Measurements from ENCODE around the gene DEFB110. TPM values are rescaled to one million over a fixed set of nuclear protein-coding genes. Genes with fewer than 3 reads are reported as not detected.
A peak's percentile ranks its signal among the peaks of the same experiment; 100 is the strongest.

The DEFB110 gene
- total RNA-seq, 2 experiments from 2014 or later = not detected

DNA sequence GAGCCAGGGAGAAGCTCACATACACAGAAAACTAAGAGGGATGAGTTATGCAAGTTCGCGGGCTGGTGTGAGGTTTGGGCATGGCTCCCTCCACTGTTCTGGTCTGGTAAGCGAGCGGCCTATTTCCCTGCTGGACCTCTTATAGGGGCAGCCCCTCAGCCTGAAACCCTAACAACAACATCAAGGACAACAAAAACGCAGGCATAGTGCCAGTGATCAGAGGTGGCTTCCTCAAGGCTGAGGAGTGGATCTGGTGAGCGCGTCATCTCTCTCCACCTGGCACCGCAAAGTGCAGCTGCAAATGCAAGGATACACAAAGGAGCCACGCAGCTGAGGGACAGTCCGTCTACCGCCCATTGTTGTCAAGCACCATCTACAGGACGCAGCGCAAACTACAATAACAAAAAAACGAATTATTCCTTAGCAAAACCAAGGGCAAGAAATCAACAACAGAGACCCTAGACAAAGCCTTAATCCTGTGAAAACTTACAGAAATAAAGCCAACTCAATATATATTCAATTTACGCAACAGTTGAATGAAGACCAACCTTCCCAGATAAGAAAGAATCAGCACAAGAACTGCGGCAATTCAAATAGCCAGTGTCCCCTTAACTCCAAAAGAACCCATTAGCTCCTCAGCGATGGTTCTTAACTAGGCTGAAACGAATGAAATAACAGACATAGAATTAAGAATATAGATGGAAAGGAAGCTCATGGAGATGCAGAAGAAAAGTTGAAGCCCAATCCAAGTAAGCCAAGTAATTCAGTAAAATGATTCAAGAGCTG is 9.2 kb upstream of the DEFB110 start:
- Histone ChIP-seq H3K27ac (ENCODE audit: low read depth, low read length, poor library complexity, severe bottlenecking) (no peak overlapping the region), H3K4me3 (ENCODE audit: low read depth, low read length, poor library complexity, severe bottlenecking) (no peak overlapping the region), H3K9me3 (ENCODE audit: low read length) (no peaks in the 10 kb centered on the region), H3K9me2 (ENCODE audit: insufficient read depth, low read length) (no peaks in the 10 kb centered on the region), H3K36me3 (ENCODE audit: insufficient read depth, low read length) (no peaks in the 10 kb centered on the region), H3K4me1 (ENCODE audit: insufficient read depth, low read length, poor library complexity, severe bottlenecking) (no peaks in the 10 kb centered on the region), H3K4me2 (ENCODE audit: low read length) (no peak overlapping the region), H4K20me1 (ENCODE audit: insufficient read depth, low read length) (no peaks in the 10 kb centered on the region), H3K79me2 (ENCODE audit: insufficient read depth, low read depth, low read length) (no peaks in the 10 kb centered on the region), H2AFZ (ENCODE audit: low read length) (no peak overlapping the region)
- intact Hi-C loops (cut with micrococcal nuclease; ENCODE audit: unreplicated experiment) = no loop called here
- no peak for DNase-seq (ENCODE audit: low spot score)
- CTCF ChIA-PET (ENCODE audit: unreplicated experiment) = no interaction called here
- BruUV-seq (replicated peaks) = no TSS peak
- TF ChIP-seq, protein P1, sequence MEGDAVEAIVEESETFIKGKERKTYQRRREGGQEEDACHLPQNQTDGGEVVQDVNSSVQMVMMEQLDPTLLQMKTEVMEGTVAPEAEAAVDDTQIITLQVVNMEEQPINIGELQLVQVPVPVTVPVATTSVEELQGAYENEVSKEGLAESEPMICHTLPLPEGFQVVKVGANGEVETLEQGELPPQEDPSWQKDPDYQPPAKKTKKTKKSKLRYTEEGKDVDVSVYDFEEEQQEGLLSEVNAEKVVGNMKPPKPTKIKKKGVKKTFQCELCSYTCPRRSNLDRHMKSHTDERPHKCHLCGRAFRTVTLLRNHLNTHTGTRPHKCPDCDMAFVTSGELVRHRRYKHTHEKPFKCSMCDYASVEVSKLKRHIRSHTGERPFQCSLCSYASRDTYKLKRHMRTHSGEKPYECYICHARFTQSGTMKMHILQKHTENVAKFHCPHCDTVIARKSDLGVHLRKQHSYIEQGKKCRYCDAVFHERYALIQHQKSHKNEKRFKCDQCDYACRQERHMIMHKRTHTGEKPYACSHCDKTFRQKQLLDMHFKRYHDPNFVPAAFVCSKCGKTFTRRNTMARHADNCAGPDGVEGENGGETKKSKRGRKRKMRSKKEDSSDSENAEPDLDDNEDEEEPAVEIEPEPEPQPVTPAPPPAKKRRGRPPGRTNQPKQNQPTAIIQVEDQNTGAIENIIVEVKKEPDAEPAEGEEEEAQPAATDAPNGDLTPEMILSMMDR (conservative IDR thresholded peaks at IDR 0.05; ENCODE audit: low read length) = peak; percentile 40; the same call in 1 of the 2 replicates
- TF ChIP-seq EZH2phosphoT487 (IDR thresholded peaks at IDR 0.05; ENCODE audit: borderline replicate concordance, low read depth, low read length) = no peak
- POLR2A ChIA-PET = interaction anchor here (1.5 kb wide), 1 partner anchor 16 kb away, joined by 6 read pairs; no protein-coding TSS in a partner anchor

DNA sequence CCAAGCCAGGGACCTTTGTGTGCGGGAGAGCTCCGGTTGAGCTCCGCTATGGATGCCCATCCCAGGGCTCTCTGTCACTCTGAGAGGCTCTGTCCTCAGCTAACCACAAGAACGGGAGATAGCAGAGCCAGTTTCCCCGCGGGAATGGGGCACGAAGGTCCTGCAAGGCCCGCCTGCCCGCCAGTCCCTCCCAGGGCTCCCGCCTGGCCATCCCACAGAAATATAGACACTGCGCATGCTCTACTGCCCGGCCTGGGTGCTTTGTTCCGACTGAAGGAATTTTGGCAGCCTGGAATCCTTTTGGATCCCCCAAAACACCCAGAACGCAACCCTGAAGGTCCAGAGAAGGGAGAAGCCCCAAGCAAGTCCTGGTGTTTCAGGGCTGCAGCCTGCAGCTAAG is 8.6 kb upstream of the DEFB110 start:
- no peak overlapping the region for H3K4me2 ChIP-seq (ENCODE audit: low read length)
- no peak overlapping the region for H3K27ac ChIP-seq (ENCODE audit: low read depth, low read length, poor library complexity, severe bottlenecking)
- no peaks in the 10 kb centered on the region for H3K9me3 ChIP-seq (ENCODE audit: low read length)
- intact Hi-C loops (cut with micrococcal nuclease; ENCODE audit: unreplicated experiment) = no loop called here
- no TSS peak for BruUV-seq (replicated peaks)
- no peaks in the 10 kb centered on the region for H3K4me1 ChIP-seq (ENCODE audit: insufficient read depth, low read length, poor library complexity, severe bottlenecking)
- H2AFZ ChIP-seq (ENCODE audit: low read length) = no peak overlapping the region
- ChIA-PET POLR2A (no interaction called here), CTCF (ENCODE audit: unreplicated experiment) (no interaction called here)
- TF ChIP-seq, protein P1 (conservative IDR thresholded peaks at IDR 0.05; ENCODE audit: low read length) = no peak
- TF ChIP-seq EZH2phosphoT487 (IDR thresholded peaks at IDR 0.05; ENCODE audit: borderline replicate concordance, low read depth, low read length) = no peak
- H3K9me2 ChIP-seq (ENCODE audit: insufficient read depth, low read length) = no peaks in the 10 kb centered on the region
- H3K36me3 ChIP-seq (ENCODE audit: insufficient read depth, low read length) = no peaks in the 10 kb centered on the region
- no peak for DNase-seq (ENCODE audit: low spot score)
- H3K79me2 ChIP-seq (ENCODE audit: insufficient read depth, low read depth, low read length) = no peaks in the 10 kb centered on the region
- no peak overlapping the region for H3K4me3 ChIP-seq (ENCODE audit: low read depth, low read length, poor library complexity, severe bottlenecking)
- no peaks in the 10 kb centered on the region for H4K20me1 ChIP-seq (ENCODE audit: insufficient read depth, low read length)

DNA sequence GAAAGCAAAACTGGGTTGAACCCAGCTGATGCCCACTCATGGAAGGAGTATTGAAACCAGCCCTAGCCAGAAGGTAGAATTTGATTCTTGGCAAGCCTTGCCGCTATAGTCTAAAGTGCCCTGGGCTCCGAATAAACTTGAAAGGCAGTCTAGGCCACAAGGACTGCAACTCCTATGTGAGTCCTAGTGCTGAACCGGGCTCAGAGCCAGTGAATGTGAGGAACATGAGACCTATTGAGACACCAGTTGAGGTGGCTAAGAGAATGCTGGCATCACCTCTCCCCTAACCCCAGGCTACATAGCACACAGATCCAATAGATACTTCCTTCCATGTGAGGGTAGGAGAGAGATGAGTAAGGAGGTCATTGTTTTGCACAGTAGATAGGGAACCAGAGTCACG is 3.5 kb upstream of the DEFB110 start:
- Histone ChIP-seq H3K79me2 (ENCODE audit: insufficient read depth, low read depth, low read length) (no peaks in the 10 kb centered on the region), H3K36me3 (ENCODE audit: insufficient read depth, low read length) (no peaks in the 10 kb centered on the region), H3K4me1 (ENCODE audit: insufficient read depth, low read length, poor library complexity, severe bottlenecking) (no peaks in the 10 kb centered on the region), H3K9me2 (ENCODE audit: insufficient read depth, low read length) (no peaks in the 10 kb centered on the region), H4K20me1 (ENCODE audit: insufficient read depth, low read length) (no peaks in the 10 kb centered on the region), H3K4me2 (ENCODE audit: low read length) (no peak overlapping the region), H2AFZ (ENCODE audit: low read length) (no peak overlapping the region), H3K27ac (ENCODE audit: low read depth, low read length, poor library complexity, severe bottlenecking) (no peak overlapping the region), H3K9me3 (ENCODE audit: low read length) (no peaks in the 10 kb centered on the region), H3K4me3 (ENCODE audit: low read depth, low read length, poor library complexity, severe bottlenecking) (no peak overlapping the region)
- TF ChIP-seq EZH2phosphoT487 (IDR thresholded peaks at IDR 0.05; ENCODE audit: borderline replicate concordance, low read depth, low read length) = no peak
- TF ChIP-seq, protein P1 (conservative IDR thresholded peaks at IDR 0.05; ENCODE audit: low read length) = no peak
- intact Hi-C loops (cut with micrococcal nuclease; ENCODE audit: unreplicated experiment) = no loop called here
- ChIA-PET CTCF (ENCODE audit: unreplicated experiment) (no interaction called here), POLR2A (no interaction called here)
- DNase-seq (ENCODE audit: low spot score) = no peak
- BruUV-seq (replicated peaks) = no TSS peak
